ENCODE data around the gene FOXK2. TPM values are rescaled to one million over a fixed set of nuclear protein-coding genes. Genes with fewer than 3 reads are reported as not detected.

The FOXK2 gene
- total RNA-seq, 1 donor from 2014 or later = 51.0 TPM

- no peak for DNase-seq (ENCODE audit: low spot score)
Observed at GRCh38 chr17:82590216-82590615, 70.7 kb downstream of the FOXK2 start.

GRCh38 chr17:82590881-82591539, 71.5 kb downstream of the FOXK2 start:
- no peak for DNase-seq (ENCODE audit: low spot score)

- no peak for DNase-seq (ENCODE audit: low spot score)
Observed at GRCh38 chr17:82592289-82592766, 72.8 kb downstream of the FOXK2 start.

DNA sequence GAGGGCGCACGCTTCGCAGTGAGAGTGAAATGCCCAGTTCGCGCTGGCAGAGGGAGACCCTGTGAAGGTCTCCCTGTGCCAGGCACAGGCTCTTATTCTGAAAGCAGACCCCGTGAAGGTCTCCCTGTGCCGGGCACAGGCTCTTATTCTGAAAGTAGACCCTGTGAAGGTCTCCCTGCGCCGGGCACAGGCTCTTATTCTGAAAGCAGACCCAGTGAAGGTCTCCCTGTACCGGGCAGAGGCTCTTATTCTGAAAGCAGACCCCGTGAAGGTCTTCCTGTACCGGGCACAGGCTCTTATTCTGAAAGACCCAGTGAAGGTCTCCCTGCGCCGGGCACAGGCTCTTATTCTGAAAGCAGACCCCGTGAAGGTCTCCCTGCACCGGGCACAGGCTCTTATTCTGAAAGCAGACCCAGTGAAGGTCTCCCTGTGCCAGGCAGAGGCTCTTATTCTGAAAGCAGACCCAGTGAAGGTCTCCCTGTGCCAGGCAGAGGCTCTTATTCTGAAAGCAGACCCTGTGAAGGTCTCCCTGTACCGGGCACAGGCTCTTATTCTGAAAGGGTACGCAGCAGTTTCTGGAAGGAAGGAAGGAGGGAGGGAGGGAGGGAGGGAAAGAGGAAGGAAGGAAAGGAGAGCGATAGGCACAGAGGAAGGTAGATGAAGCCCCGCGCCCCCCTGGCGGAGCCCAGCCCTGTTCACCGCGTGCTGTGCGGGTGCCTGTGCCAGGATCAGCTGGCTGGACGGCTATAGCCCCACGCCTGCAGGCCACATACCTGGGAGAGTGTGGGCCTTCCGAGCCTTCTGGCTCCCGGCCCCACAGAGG, 73.4 kb downstream of the FOXK2 start:
- peak; percentile 80 for DNase-seq (ENCODE audit: low spot score)

DNA sequence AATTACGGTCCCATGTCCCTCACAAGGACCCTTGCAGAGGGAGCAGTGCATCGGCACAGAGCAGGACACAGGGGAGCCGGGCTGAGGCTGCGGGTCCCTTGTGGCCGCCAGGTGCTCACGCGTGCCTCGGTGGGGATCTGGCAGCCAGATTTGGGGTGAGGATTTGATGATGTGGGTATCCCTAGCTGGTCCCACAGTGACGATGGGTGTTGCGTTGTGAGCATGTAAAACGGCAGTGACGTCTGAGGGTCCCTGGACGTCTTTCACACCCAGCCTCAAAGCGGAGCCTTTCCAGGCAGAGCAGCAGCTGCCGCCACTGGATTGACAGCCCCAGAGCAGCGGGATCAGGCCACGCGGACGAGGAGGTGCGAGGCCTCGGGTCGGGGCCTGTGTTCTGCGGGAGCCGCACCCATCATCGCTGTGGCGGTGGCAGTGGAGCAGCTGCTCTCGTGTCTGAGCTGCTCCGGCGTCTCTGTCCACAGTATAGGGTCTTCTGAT, 74.1 kb downstream of the FOXK2 start:
- no peak for DNase-seq (ENCODE audit: low spot score)

DNA sequence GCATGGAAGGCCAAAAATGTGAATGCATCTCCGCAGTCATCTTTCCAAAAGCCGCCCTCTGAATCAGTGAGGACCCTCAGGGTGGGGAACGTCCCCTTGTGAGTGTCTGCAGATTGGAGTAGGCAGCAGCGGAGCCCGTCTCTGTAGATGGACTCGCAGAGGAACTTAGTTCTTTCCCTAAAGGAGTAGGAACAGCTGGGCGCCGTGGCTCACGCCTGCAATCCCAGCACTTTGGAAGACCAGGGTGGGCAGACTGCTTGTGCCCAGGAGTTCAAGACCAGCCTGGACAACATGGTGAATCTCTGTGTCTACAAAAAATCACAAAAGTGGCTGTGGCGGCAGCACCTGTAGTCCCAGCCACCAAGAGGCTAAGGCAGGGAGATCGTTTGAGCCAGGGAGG, 75.0 kb downstream of the FOXK2 start:
- DNase-seq (ENCODE audit: low spot score) = no peak

GRCh38 chr17:82595893-82596292, 76.4 kb downstream of the FOXK2 start:
- no peak for DNase-seq (ENCODE audit: low spot score)

GRCh38 chr17:82596296-82596695, 76.8 kb downstream of the FOXK2 start:
- DNase-seq (ENCODE audit: low spot score) = no peak

DNA sequence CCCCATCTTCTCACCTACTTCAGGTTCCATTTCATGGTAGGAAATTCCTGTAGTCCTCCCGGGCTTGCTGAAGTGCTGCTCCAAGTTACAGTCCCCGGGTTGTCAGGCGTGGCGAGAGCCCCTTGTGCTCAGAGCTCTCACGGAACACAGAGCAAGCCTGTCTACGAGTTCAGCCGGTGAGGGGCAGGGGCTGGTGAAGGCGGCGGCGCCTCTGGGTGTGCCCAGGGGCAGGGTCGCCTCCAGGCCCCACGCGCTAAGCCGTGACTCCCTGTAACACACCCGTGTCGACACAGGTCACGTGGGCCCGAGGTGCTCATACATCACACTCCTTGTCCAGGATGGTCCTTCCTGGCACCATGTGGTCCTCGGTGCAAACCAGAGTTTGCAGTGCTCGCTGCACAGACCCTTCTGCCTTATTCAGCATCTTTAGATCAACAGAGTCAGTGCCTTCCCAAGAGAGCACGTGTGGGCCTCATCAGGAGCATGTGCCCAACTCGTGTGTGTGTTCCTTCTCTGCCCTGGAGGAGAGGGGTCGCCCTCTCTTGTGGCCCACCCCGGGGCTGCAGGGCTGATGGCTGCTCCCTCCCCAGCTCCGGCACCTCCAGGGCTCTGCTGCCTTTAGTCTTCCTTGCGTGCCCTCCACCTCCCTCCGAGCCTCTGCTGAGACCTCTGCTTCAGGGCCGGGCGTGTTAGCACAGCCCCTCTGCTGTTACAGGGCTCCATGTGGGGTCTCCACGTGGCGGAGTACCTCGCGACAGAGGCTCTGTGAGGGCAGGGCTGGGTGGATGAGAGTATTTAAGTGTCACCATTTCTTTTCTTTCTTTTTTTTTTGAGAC, 77.5 kb downstream of the FOXK2 start:
- DNase-seq (ENCODE audit: low spot score) = no peak

DNA sequence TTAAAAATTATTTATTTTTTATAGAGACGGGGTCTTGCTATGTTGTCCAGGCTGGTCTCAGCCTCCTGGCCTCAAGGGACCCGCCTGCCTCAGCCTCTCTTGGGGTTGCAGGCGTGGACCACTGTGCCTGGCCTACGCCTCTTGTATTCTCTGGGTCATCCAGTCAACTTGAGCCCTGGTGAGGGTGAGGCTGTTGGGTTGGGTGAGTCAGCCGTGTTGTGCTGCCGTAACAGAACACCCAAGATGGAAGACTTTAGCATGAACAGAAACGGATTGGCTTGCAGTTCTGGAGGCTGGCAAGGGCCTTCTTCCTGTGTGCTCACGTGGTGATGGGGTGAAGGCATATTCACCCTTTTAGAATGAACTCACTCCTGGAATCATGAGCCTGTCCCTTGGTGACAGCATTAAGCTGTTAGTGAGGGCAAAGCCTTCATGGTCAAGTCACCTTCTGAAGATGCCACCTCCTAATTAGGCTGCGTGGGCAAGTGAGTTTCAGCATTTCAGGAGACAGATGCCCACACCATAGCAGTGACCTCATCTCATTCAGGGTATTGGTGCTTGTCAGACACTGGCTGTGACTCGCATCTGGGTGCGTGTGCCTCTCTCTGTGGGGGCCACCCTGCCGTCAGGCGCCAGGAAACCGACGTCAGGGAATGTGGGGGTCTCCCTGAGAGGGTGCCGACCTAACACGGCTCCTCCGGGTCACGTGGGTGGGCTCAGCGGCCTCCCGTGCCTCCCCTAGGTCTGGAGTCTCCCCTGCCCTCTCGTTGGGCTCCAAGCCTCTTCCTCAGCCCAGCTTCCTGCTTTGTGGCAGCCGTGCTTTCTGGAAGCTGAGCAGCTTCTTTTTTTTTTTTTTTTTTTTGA, 79.0 kb downstream of the FOXK2 start:
- DNase-seq (ENCODE audit: low spot score) = no peak

DNA sequence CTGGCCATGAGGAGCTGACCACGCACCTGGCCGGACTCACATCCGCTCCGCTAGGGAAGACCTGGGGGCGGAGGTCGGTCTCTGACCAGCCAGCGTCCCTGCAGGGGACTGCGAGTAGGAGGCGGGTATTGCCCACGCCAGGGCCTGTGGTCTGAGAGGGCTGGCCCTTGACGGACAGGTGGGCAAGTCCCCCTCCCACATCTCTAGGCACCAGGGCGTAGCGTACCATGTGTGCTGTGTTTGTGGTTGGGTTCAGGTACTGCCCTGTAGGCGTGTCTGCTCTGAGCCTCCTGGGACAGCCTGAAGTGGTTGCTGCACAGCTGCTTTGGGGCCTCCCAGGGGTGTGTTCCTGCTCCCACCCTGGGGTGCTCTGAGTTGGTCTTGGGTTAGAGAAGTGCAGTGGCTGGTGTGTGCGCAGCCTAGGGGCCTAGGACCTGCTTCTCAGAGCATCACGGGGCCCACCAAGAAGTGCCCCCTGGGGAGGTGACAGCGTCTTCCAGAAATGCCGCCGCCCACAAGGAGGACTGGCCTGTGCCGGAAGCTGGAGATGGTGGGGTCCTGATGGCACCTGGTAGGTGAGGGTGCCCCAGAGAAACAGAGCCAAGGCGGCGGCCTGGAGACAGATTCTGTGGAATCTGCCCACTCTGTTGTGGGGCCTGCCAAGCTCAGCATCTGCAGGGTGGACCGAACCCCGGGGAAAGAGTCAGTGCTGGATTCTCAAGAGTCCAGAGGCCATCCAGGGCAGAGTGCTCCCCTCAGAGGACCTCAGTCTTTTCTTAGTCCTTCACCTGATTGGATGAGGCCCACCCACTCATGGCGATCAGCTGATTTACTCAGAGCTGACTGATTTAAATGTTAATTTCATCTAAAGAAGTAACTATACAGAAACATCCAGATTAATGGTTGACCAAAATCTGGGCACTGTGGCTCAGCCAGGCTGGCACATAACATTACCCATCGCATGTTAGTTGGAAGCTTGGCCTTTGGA, 80.4 kb downstream of the FOXK2 start:
- DNase-seq (ENCODE audit: low spot score) = no peak

DNA sequence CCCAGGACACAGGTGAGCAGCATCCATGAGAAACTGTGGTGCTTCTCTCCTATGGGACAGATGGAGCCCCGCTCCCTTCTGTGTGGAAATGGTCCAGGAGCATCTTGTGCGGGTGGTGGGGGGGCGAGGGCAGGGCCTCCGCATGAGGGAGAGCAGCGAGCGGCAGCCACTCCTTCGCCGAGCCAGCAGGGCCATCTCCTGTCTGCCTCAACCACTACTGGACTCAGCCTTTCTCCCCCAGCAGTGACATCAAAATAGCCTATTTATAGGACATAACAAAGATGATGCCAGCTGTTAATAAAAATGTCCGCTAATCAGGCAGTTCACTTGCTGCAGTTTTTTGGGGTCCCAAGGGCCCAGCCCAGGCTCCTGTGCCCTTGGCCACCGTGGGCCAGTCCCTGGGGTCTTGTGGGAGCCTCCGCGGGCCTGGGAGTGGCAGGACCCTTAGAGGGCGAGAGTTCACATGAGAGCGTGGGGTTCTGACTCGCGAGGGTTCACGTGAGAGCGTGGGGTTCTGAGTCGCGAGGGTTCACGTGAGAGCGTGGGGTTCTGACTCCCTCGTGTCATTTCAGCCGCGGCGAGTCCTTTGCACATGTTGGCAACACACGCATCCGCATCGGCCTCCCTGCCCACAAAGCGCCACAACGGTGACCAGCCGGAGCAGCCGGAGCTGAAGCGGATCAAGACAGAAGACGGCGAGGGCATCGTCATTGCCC, 81.4 kb downstream of the FOXK2 start:
- no peak for DNase-seq (ENCODE audit: low spot score)

- no peak for DNase-seq (ENCODE audit: low spot score)
Observed at GRCh38 chr17:82601447-82602000, 82.0 kb downstream of the FOXK2 start.

DNA sequence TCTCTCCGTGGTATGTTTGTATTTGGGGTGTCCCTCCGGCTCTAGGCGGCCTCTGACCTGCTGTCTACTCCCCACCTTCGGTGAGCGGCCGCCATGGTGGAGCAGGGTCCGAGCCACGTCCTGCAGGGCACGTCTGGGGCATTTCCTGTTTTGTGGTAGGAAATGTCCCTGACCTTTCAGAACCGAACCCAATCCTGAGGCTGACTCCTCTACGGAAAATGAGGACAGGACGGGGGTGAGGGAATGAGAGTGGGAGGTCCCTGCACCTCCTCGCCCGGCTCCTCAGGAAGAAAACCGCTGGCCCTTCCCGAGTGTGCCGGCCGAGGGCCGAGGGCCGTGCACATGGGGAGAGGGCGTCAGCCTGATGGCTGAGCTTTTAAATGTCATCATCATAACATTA, 83.0 kb downstream of the FOXK2 start:
- no peak for DNase-seq (ENCODE audit: low spot score)

GRCh38 chr17:82602986-82603710, 83.6 kb downstream of the FOXK2 start:
- no peak for DNase-seq (ENCODE audit: low spot score)

- DNase-seq (ENCODE audit: low spot score) = peak; percentile 80
Observed at GRCh38 chr17:82603981-82604448, 84.5 kb downstream of the FOXK2 start.

DNA sequence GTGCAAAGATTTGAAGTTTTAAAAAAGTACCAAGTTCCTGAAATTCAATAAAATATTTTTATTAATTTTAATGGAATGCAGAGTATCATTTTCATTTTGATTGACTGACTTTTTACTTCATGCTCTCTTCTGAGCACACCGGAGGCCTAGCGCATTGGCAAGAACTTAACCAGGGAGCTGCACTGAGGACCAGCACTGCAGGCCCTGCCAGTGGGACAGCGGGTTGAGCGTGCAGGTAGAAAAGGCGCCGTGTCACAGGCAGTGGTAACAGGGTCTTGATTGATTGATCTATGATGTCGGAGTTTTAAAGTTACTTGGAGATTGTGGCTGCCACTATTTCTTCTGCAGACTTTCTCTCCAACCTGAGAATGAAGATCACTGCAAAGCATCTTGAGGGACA, 85.0 kb downstream of the FOXK2 start:
- no peak for DNase-seq (ENCODE audit: low spot score)

All from mucosa of gallbladder (tissue), 1 donor.